ENCODE measurements around the gene UGT2A3. TPM values are rescaled to one million over a fixed set of nuclear protein-coding genes. Genes with fewer than 3 reads are reported as not detected.
"Not testable (repeated sequence)": the region's sequence is repeated elsewhere in the genome, so short reads cannot be mapped to it uniquely, and the experiment has no call there.

UGT2A3 gene
- not detected in 2 replicates for total RNA-seq

DNA sequence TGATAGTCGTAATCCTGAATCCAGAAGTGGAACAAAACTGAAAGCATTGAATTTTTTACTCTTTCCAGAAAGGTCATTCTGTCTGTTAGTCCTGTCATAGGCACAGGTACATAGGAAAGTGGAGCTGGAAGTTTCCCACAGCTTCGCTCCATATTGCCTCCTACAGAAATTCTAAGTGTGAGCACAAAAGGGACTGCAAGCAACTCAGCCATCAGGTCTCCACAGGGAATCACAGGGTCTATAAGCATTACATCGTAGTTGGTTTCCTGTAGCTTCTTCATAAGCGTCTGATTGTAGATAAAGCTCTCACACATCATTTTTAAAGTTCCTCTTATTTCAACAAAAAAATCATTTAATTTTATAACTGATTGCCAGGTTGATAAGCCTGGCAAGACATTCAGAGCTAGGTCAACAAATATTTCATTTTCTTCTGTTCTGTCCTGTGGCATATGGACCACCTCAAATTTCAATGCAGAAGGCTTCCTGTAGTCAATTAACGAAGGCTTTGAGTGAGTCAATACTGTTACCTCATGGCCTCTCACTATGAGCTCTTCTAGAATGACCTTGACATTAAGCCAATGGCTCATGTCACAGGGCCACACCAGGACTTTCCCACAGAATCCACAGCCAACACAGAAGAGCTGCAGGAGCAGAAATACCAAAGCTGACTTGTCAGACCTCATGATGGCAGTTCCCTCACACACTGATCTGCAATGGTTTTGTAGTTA, at the start of gene UGT2A3:
Gene UGT2A3 (minus strand): TSS at position 727 of the 728 bp plus-strand sequence. CDS start 44 bp downstream, at position 683.
- Mint-ChIP-seq H3K4me1 (no peaks in the 10 kb centered on the region), H3K27ac (no peak within 1 kb of the TSS), H3K36me3 (ENCODE audit: low read depth) (no peaks in the 10 kb centered on the region), H3K9me3 (no peaks in the 10 kb centered on the region), H3K27me3 (no peaks in the 10 kb centered on the region), H3K4me3 (no peak within 1 kb of the TSS)
- DNase-seq, result no peak
- intact Hi-C loops (cut with micrococcal nuclease), result no loop called here

DNA sequence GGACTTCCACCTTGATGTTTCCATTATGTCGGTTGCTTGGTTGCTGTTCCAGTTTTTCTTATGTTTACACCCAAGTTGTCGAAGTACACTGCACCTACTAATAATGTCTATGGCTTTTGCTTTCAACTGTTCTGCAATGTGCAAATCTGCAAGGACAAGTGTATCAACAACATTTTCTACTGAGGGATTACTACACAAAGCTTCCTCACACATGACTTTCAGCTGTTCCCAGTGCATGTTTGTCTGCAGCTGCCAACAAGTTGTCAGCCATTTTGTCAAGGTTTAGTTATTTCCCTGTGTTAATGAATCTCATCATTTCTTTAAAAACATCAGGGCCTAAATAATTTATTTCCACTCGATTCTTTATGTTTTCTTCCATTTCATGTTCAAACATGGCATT, 45.4 kb upstream of the UGT2A3 start:
- DNase-seq, result no peak
- Mint-ChIP-seq H3K4me1 (no peaks in the 10 kb centered on the region), H3K27ac (no peak overlapping the region), H3K27me3 (no peaks in the 10 kb centered on the region), H3K9me3 (no peaks in the 10 kb centered on the region), H3K36me3 (ENCODE audit: low read depth) (no peaks in the 10 kb centered on the region), H3K4me3 (no peak overlapping the region)
- intact Hi-C loops (cut with micrococcal nuclease), result no loop called here

DNA sequence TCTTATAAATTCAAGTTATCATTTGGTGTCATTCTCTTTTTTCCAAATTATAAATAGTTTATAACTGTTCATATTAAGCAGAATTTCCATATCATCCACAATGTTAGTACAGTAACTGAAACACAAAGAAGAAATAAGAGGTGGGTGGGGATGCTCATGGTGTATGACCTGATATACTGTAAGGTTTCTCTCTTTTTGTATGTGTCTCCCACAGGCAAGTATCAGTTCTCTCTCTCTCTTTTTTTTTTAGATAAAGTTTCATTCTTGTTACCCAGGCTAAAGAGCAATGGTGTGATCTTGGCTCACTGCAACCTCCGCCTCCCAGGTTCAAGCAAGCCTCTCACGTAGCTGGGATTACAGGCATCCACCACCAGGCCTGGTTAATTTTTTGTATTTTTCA, 43.7 kb upstream of the UGT2A3 start:
- H3K27ac Mint-ChIP-seq, result no peak overlapping the region
- no peaks in the 10 kb centered on the region for H3K36me3 Mint-ChIP-seq (ENCODE audit: low read depth)
- H3K4me3 Mint-ChIP-seq, result no peak overlapping the region
- H3K27me3 Mint-ChIP-seq, result no peaks in the 10 kb centered on the region
- H3K9me3 Mint-ChIP-seq, result no peaks in the 10 kb centered on the region
- intact Hi-C loops (cut with micrococcal nuclease), result no loop called here
- H3K4me1 Mint-ChIP-seq, result no peaks in the 10 kb centered on the region
- DNase-seq, result no peak

DNA sequence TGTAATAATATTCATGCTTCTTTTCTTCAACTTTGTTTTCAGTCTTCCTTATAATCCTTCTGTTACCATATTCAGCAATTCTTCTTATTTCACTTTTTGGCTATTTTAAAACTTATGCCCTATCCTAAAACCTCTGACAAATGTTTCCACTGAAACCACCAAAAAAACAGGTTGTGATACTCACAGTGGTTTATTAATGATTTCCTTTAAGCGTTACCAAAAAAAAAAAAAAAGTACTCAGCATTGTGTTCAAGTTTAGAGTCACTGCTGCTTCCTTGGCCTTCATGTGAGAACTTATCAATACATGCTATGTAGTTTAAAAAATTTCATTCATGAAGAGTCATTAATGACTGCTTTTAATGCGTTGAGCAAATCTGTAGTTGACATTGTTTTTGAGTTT, 35.4 kb upstream of the UGT2A3 start:
- H3K36me3 Mint-ChIP-seq (ENCODE audit: low read depth), result no peaks in the 10 kb centered on the region
- H3K27me3 Mint-ChIP-seq, result no peaks in the 10 kb centered on the region
- no peak for DNase-seq
- no peaks in the 10 kb centered on the region for H3K9me3 Mint-ChIP-seq
- intact Hi-C loops (cut with micrococcal nuclease), result no loop called here
- no peak overlapping the region for H3K4me3 Mint-ChIP-seq
- no peak overlapping the region for H3K27ac Mint-ChIP-seq
- no peaks in the 10 kb centered on the region for H3K4me1 Mint-ChIP-seq

DNA sequence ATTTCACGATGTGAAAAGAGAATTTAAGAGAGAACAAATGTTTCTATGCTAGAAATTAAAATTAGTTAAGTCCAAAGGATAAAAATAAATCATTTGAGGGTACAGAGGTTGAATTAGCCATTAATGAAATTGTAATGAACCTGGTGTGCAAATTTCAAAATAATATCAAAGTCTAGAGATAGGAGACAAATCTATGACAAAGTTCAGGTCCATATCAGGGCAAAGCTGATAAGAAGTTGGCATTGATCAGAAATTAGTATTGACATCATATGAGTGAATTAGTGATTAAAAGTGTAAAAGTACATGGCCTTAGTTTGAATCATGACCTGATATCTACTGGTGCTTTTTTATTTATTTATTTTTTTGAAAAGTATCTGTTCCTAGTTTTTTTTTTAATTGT, 33.8 kb upstream of the UGT2A3 start:
- H3K4me3 Mint-ChIP-seq, result no peak overlapping the region
- no peak for DNase-seq
- H3K9me3 Mint-ChIP-seq, result no peaks in the 10 kb centered on the region
- no peaks in the 10 kb centered on the region for H3K36me3 Mint-ChIP-seq (ENCODE audit: low read depth)
- H3K4me1 Mint-ChIP-seq, result no peaks in the 10 kb centered on the region
- H3K27ac Mint-ChIP-seq, result no peak overlapping the region
- intact Hi-C loops (cut with micrococcal nuclease), result no loop called here
- no peaks in the 10 kb centered on the region for H3K27me3 Mint-ChIP-seq

DNA sequence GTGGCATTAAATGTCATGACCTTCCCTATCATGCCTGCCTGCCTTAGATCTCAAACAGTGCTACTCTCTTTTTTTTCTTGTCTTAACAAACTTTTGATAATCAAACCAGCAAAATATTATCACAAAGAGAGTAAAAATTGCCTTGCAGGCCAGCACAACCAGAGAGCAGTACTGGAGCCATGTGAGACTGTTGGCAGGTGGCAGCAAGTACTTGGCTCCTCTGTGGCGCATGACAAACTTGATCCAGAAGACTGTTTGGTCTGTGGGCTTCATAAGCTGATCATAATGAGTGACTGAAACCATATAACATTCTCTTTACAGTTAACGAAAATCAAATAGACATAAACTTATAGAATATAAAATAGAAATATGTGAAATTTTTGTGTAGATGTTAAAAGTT, 33.3 kb upstream of the UGT2A3 start:
- Mint-ChIP-seq H3K4me1 (no peaks in the 10 kb centered on the region), H3K27me3 (no peaks in the 10 kb centered on the region), H3K9me3 (no peaks in the 10 kb centered on the region), H3K27ac (no peak overlapping the region), H3K4me3 (no peak overlapping the region), H3K36me3 (ENCODE audit: low read depth) (no peaks in the 10 kb centered on the region)
- DNase-seq, result no peak
- intact Hi-C loops (cut with micrococcal nuclease), result no loop called here

DNA sequence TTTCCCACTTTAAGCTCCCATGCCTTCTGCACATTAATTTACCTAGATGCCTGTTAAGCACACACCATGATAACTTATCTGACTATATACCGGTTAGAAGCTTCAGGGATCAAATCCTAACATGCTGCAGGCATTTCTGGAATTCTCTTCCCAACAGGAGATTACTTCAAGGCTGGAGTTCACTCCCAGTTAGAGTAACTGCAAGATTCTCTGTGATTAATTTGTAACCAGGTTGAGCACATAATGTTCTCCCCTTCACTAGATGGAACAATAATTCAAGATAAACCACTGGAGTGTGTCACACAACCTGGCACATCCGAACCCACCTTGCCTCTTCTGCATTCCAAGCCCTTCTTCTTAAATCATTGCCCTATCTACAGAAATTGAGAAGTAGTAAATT, 11.8 kb upstream of the UGT2A3 start:
- Mint-ChIP-seq H3K27me3 (no peaks in the 10 kb centered on the region), H3K4me1 (no peaks in the 10 kb centered on the region), H3K4me3 (no peak overlapping the region), H3K27ac (no peak overlapping the region), H3K36me3 (ENCODE audit: low read depth) (no peaks in the 10 kb centered on the region), H3K9me3 (no peaks in the 10 kb centered on the region)
- no peak for DNase-seq
- intact Hi-C loops (cut with micrococcal nuclease), result no loop called here

DNA sequence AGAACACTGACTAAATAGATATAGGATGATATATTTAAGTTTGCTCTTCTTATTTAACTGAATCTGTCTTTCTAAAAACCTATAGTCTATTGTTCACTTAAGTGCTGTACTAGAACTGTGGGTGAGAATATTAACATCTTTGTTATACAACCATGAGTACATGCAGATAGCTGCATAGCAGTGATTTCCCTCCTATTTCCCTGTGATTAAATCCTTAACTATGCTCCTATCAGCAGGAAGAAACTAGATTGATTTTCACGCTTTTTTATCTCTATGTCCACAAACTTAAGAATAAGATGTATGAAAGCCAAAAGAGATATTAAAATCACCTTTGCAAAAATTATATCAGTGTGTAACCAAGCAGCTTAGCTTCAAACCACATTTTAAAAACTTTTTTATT, 11.3 kb upstream of the UGT2A3 start:
- intact Hi-C loops (cut with micrococcal nuclease), result no loop called here
- H3K4me1 Mint-ChIP-seq, result no peaks in the 10 kb centered on the region
- H3K36me3 Mint-ChIP-seq (ENCODE audit: low read depth), result no peaks in the 10 kb centered on the region
- no peaks in the 10 kb centered on the region for H3K9me3 Mint-ChIP-seq
- DNase-seq, result no peak
- no peak overlapping the region for H3K27ac Mint-ChIP-seq
- H3K4me3 Mint-ChIP-seq, result no peak overlapping the region
- no peaks in the 10 kb centered on the region for H3K27me3 Mint-ChIP-seq

DNA sequence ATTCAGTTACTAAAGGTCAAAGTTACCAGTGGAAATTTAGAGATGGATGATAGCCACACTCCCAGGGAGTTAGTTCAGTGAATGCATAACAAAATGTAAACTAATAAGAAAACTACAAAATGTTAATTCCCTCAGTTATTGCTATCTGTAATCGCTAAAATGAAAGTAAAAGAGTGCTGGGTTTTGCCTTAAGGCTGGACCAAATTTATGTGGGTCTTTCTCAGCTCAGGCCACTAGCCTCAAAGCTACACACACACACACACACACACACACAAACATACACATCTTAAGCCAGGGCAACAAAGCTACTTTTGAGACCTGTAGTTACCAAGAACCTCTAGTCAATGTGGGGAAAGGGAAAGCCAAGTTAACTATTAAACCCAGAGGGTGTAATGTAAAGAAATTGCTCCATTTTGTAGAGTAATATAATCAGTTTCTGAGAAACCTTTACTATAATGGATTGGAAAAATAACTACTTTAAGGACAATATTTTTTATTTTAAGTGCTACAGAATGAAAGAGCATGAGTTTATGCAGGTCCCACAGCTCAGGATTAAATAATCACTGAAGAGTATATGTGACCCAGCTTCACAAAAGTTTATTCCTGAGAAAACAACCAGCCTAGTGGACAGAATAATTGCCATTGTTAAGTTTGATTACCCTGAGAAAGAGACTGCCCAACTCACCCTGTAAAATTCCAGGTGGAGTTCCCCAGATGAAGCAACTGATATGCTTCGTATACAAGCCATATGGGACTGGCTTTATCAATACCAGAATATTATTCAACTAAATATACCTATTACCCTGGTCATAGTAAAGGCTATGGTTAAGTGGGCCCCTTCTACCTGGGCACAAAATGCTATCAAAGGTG, 8.9 kb upstream of the UGT2A3 start:
- H3K36me3 Mint-ChIP-seq (ENCODE audit: low read depth), result no peaks in the 10 kb centered on the region
- H3K27ac Mint-ChIP-seq, result no peak overlapping the region
- H3K4me1 Mint-ChIP-seq, result no peaks in the 10 kb centered on the region
- H3K9me3 Mint-ChIP-seq, result no peaks in the 10 kb centered on the region
- no peak overlapping the region for H3K4me3 Mint-ChIP-seq
- intact Hi-C loops (cut with micrococcal nuclease), result no loop called here
- no peak for DNase-seq
- no peaks in the 10 kb centered on the region for H3K27me3 Mint-ChIP-seq

DNA sequence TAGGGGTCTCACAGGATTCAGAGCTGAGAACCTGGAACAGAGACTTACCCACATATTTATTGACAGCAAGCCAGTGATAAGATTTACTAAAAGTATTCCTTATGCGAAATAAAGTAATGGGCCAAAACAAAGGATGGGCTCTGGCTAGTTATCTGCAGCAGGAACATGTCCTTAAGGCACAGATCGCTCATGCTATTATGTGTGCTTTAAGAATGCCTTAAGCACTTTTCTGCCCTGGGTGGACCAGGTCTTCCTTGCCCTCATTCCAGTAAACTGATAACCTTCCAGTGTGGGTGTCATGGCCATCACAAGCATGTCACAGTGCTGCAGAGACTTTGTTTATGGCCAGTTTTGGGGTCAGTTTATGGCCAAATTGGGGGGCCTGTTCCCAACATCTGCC, 7.5 kb upstream of the UGT2A3 start:
- H3K27ac Mint-ChIP-seq; H3K4me1 Mint-ChIP-seq; H3K9me3 Mint-ChIP-seq; H3K36me3 Mint-ChIP-seq (ENCODE audit: low read depth); DNase-seq; intact Hi-C loops (cut with micrococcal nuclease); H3K4me3 Mint-ChIP-seq; H3K27me3 Mint-ChIP-seq: not testable (repeated sequence)

DNA sequence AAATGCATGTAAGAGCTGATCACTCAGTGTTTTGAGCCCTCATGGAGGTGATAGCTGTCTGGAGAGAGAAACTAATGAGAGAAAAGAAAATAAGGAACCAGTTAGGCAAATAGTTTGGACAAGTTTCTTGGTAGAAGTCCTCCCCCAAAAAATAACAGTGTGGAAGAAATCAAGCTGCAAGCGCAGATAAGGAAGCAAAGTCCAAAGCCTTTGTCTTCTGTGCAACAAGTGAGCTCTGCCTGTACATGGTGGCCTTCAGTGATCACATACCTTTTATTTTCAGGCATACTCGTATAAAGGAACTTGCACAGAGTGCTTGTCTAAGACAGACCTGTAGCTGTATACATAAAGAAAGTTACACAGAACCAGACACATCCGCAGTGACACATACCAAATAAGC, 2.5 kb upstream of the UGT2A3 start:
- Mint-ChIP-seq H3K36me3 (ENCODE audit: low read depth) (no peaks in the 10 kb centered on the region), H3K4me1 (no peaks in the 10 kb centered on the region), H3K4me3 (no peak overlapping the region), H3K9me3 (no peaks in the 10 kb centered on the region), H3K27me3 (no peaks in the 10 kb centered on the region), H3K27ac (no peak overlapping the region)
- intact Hi-C loops (cut with micrococcal nuclease), result no loop called here
- no peak for DNase-seq

DNA sequence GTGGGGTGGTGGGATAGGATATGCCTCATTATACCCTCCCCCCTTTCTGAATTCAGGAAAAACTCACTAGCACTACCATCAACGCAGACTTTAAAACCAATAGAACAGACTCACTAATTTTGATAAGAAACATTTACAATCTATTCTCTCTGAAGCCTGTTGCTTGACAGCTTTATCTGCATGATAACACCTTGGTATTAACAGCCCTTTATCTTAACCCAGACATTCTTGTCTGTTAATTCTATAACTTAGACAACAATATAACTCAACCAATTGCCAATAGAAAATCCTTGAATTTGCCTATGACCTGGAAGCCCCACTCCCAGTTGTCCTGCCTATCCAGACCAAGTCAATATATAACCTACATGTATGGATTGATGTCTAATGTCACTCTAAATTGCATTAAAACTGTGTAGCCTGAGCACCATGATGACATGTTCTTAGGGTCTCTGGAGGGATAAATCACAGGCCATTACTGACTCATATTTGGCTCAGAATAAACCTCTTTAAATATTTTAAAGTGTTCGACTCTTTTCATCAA, 1.5 kb upstream of the UGT2A3 start:
- DNase-seq, result no peak
- H3K4me1 Mint-ChIP-seq, result no peaks in the 10 kb centered on the region
- H3K36me3 Mint-ChIP-seq (ENCODE audit: low read depth), result no peaks in the 10 kb centered on the region
- no peaks in the 10 kb centered on the region for H3K27me3 Mint-ChIP-seq
- H3K9me3 Mint-ChIP-seq, result no peaks in the 10 kb centered on the region
- intact Hi-C loops (cut with micrococcal nuclease), result no loop called here
- no peak overlapping the region for H3K4me3 Mint-ChIP-seq
- H3K27ac Mint-ChIP-seq, result no peak overlapping the region

DNA sequence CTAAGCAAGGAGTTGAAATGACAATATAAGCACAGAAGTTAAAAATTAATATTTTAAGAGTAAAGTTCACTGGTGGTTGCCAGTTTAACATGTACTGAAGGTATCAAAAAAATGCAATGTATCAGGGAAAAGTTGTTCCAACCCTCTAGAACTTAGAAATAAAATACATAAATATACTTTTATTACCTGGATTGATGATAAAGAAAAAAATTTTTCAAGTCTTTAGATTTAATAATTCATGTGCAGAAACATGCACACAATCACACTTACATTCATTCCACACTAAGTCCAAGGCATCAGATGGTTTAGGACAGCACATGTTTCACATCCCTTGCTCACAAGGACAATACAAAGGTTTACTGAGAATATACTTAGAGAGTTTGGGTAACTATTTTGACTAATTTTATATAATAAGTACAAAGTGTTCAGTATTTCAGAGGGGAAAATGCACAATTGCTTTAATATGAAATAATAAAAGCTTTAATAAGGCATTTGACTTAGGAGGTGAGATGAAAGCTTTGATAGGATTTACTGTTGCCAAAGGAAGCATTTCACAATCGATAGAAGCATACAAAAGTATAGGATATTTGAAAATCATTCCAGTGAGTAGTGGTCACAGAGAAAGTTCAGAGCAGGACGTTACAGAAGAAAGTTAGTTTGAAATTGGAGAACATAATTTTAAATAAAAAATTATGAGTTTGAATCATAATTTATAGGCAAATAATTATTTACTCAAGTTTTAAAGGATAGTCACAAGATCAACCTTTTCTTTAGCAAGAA, 392 bp upstream of the UGT2A3 start:
- Mint-ChIP-seq H3K4me1 (no peaks in the 10 kb centered on the region), H3K9me3 (no peaks in the 10 kb centered on the region), H3K4me3 (no peak overlapping the region), H3K27me3 (no peaks in the 10 kb centered on the region), H3K27ac (no peak overlapping the region), H3K36me3 (ENCODE audit: low read depth) (no peaks in the 10 kb centered on the region)
- DNase-seq, result no peak
- intact Hi-C loops (cut with micrococcal nuclease), result no loop called here

DNA sequence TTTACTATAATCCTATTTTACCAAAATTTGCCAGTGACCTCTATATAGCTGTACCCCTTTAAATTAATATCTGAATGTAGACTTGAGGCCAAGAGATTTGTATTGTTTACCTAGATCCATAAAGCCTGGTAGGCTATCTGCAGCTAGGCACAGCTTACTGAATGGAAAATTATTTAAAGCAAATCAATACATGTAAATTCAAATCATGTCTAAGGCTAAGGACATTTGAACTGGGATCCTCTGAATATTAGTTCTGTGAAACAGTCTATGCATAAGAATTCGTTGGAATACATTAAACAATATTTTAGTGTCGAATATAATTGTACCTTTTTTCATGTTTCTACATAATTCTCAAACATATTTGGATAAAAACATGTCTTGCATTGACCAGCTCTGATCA, 1.6 kb downstream of the UGT2A3 start:
- no peak overlapping the region for H3K4me3 Mint-ChIP-seq
- H3K9me3 Mint-ChIP-seq, result no peaks in the 10 kb centered on the region
- H3K4me1 Mint-ChIP-seq, result no peaks in the 10 kb centered on the region
- DNase-seq, result no peak
- H3K36me3 Mint-ChIP-seq (ENCODE audit: low read depth), result no peaks in the 10 kb centered on the region
- intact Hi-C loops (cut with micrococcal nuclease), result no loop called here
- no peaks in the 10 kb centered on the region for H3K27me3 Mint-ChIP-seq
- no peak overlapping the region for H3K27ac Mint-ChIP-seq

All from activated CD4-positive, alpha-beta T cell treated with anti-CD3 and anti-CD28 coated beads, Interleukin-2, amount 10 ng/mL, durations not matched to agents 24 days and 14 days (primary cell).